B cell (primary cell): ENCODE measurements around the gene IZUMO1. TPM values are rescaled to one million over a fixed set of nuclear protein-coding genes. Genes with fewer than 3 reads are reported as not detected.
"Not testable (repeated sequence)": the region's sequence is repeated elsewhere in the genome, so short reads cannot be mapped to it uniquely, and the experiment has no call there.

Source experiments
- ATAC-seq: fragments of 200-7000 bp; cut with Tn5 transposase; one replicate; pipeline ENCODE4 v1.10.0; 2021; ENCODE audit warnings: low read depth, mild to moderate bottlenecking, moderate number of reproducible peaks, moderate library complexity
- CTCF ChIA-PET: fragments of 350-600 bp; sonication (Branson Sonifier 250); formaldehyde crosslinking; loops from one replicate; lab custom pipeline; 2021; ENCODE audit warnings: antibody characterized with exemption, inconsistent platforms; lab: Charles Lee
- POLR2A ChIA-PET: fragments of 350-600 bp; sonication (Branson Sonifier 250); formaldehyde crosslinking; loops from one replicate; lab custom pipeline; 2021; ENCODE audit warnings: antibody characterized with exemption; lab: Charles Lee
- DNase-seq: peaks from one replicate; pipeline ENCODE4 v3.0.0; 2013
- H2AFZ ChIP-seq: 2 replicates; pipeline ENCODE4 v1.6.1; 2012; ENCODE audit warnings: mild to moderate bottlenecking, low read depth, low read length; ENCODE audit not compliant: insufficient read depth, poor library complexity, severe bottlenecking
- H3K27ac ChIP-seq, 2 donors: 1 replicate in 1 of 2; 2 replicates in 1 of 2; pipeline ENCODE4 v1.5.1; 2012 to 2013; ENCODE audit warnings: low read length in 2 of 2, mild to moderate bottlenecking in 2 of 2, moderate library complexity in 1 of 2
- H3K27me3 ChIP-seq, 4 experiments: fragments of 200-600 bp in 1 of 4; sonication (generic) in 1 of 4; replicated peaks in 1 of 4; 1 replicate in 2 of 4; 2 replicates in 2 of 4; pipeline versions ENCODE4 v1.6.1 to v1.7.0; 2013 to 2016; ENCODE audit warnings: low read length in 3 of 4, mild to moderate bottlenecking in 2 of 4, mixed read lengths in 1 of 4, moderate library complexity in 1 of 4; ENCODE audit not compliant: insufficient read depth in 4 of 4, control insufficient read depth in 3 of 4; ENCODE audit errors: control extremely low read depth in 1 of 4
- H3K36me3 ChIP-seq, 2 experiments: replicated peaks in 1 of 2; 1 replicate in 1 of 2; 2 replicates in 1 of 2; pipeline versions ENCODE4 v1.6.1 to v1.7.1; 2013; ENCODE audit warnings: low read length in 1 of 2; ENCODE audit not compliant: insufficient read depth in 2 of 2, control insufficient read depth in 1 of 2; ENCODE audit errors: control extremely low read depth in 1 of 2, extremely low read depth in 1 of 2
- H3K4me1 ChIP-seq, 2 donors: fragments of 200-600 bp in 1 of 2; sonication (generic) in 1 of 2; 1 replicate in 1 of 2; 2 replicates in 1 of 2; pipeline versions ENCODE4 v1.5.1 to v1.6.1; 2013 to 2017; ENCODE audit warnings: low read length in 2 of 2; ENCODE audit not compliant: control insufficient read depth in 2 of 2, insufficient read depth in 2 of 2
- H3K4me2 ChIP-seq: replicated peaks from 2 replicates; pipeline ENCODE3; 2012; ENCODE audit warnings: mild to moderate bottlenecking, low read depth, low read length; ENCODE audit not compliant: poor library complexity, severe bottlenecking
- H3K4me3 ChIP-seq, 5 experiments: fragments of 200-600 bp in 1 of 5; sonication (generic) in 1 of 5; 1 replicate in 3 of 5; 2 replicates in 2 of 5; pipeline versions ENCODE4 v1.5.1 to v1.7.0; 2011 to 2016; ENCODE audit warnings: low read length in 4 of 5, mild to moderate bottlenecking in 4 of 5, low read depth in 2 of 5, control low read depth in 1 of 5, moderate library complexity in 1 of 5; ENCODE audit not compliant: insufficient read depth in 1 of 5; ENCODE audit errors: control extremely low read depth in 1 of 5, extremely low read depth in 1 of 5
- H3K79me2 ChIP-seq: fragments of 200-600 bp; sonication (generic); one replicate; pipeline ENCODE4 v1.6.0; 2016; ENCODE audit warnings: low read length; ENCODE audit not compliant: control insufficient read depth, insufficient read depth
- H3K9ac ChIP-seq: fragments of 200-600 bp; sonication (generic); 2 replicates; pipeline ENCODE4 v1.6.1; 2017; ENCODE audit warnings: mild to moderate bottlenecking, low read length, moderate library complexity
- H3K9me3 ChIP-seq, 3 donors: one replicate each; pipeline versions ENCODE4 v1.6.1 to v1.7.1; 2013; ENCODE audit warnings: low read length in 2 of 3; ENCODE audit not compliant: control insufficient read depth in 2 of 3, insufficient read depth in 1 of 3; ENCODE audit errors: control extremely low read depth in 1 of 3
- H4K20me1 ChIP-seq: 2 replicates; pipeline ENCODE4 v1.6.0; 2012; ENCODE audit warnings: mild to moderate bottlenecking, low read length; ENCODE audit not compliant: insufficient read depth, control insufficient read depth, poor library complexity, severe bottlenecking
- H3K27ac Mint-ChIP-seq: one replicate; pipeline ENCODE4 v1.8.0; 2021; ENCODE audit warnings: mixed read lengths
- H3K27me3 Mint-ChIP-seq: one replicate; pipeline ENCODE4 v1.8.0; 2021; ENCODE audit warnings: mixed read lengths
- H3K4me1 Mint-ChIP-seq: one replicate; pipeline ENCODE4 v1.8.0; 2021; ENCODE audit warnings: mixed read lengths
- H3K4me3 Mint-ChIP-seq: one replicate; pipeline ENCODE4 v1.8.0; 2021; ENCODE audit warnings: mixed read lengths
- H3K9me3 Mint-ChIP-seq: one replicate; pipeline ENCODE4 v1.8.0; 2022; ENCODE audit warnings: mixed read lengths; ENCODE audit not compliant: insufficient read depth
- EZH2 ChIP-seq: IDR thresholded peaks from 2 replicates; pipeline ENCODE4 v1.6.1; 2012; ENCODE audit warnings: borderline replicate concordance, low read depth, mild to moderate bottlenecking, moderate library complexity, low read length; ENCODE audit not compliant: insufficient read depth, poor library complexity, severe bottlenecking
- WGBS: methylation state at CpG from one replicate; pipeline ENCODE4 v1.1.5; 2013; ENCODE audit warnings: missing lambda C conversion rate; ENCODE audit not compliant: insufficient coverage; 5-methylcytosine and 5-hydroxymethylcytosine counted together
- intact Hi-C: fragments of 100-400 bp; cut with micrococcal nuclease; formaldehyde crosslinking; loops from one replicate; pipeline ENCODE4 v1.10.0; 2022
- polyA plus RNA-seq: library from polyadenylated mRNA; depleted of rRNA; stranded (reverse); fragments of >200 nt; gene quantifications from 2 replicates; pipeline ENCODE4 v1.2.3, GENCODE V29; 2012
- total RNA-seq, 2 donors: library from RNA; stranded (reverse); fragments of 120-200 nt in 1 of 2; gene quantifications; 1 replicate in 1 of 2; 2 replicates in 1 of 2; pipeline versions ENCODE4 v1.2.3 to v1.2.4, GENCODE V29; 2013 to 2022
- TF ChIP-seq, protein P1 (sequence below): fragments of 200-600 bp; IDR thresholded peaks from one replicate; pipeline ENCODE4 v1.8.0; 2022; ENCODE audit warnings: antibody characterized with exemption, mild to moderate bottlenecking

Gene IZUMO1
- total and polyA plus RNA-seq, 2 donors (not counting 1 experiment from before 2014, with no cell fraction given), result not detected

DNA sequence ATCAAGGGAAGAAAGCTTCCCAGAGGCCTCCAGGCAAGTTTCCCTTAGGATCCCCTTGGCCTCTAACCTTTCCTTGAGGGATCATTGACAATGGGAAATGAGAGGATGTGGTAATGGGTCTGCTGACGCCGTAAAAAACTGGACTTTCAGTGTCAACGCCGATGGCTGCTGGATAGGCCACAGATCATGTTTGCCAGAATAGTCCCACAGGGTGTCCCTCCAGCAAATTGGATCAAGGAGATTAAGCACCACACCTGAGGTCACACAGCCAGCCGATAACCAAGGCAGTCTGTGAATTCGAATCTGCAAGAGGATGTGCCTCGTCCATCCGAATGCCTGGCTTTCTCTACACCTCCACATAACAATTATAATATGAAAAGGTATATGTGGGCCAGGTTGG lies 46.6 kb upstream of the IZUMO1 start:
- no peaks in the 10 kb centered on the region for H3K27me3 ChIP-seq
- Mint-ChIP-seq H3K9me3 (no peaks in the 10 kb centered on the region), H3K4me1 (peaks cover 11% of the 10 kb centered on the region), H3K4me3 (no peak overlapping the region), H3K27ac (no peak overlapping the region), H3K27me3 (no peaks in the 10 kb centered on the region)
- no peak overlapping the region for H2AFZ ChIP-seq
- WGBS, result 77% methylated on average over 4 of the region's 8 CpGs
- no peak overlapping the region for H3K9ac ChIP-seq
- intact Hi-C loops, result no loop called here
- ChIA-PET POLR2A (no interaction called here), CTCF (interaction anchor here (1.0 to 17.5 kb wide), 4 partner anchors 17 to 200 kb away, joined by 3 to 553 read pairs (median 78); partner anchors contain the start of genes BCAT2, GYS1, HSD17B14 and RUVBL2)
- H3K4me2 ChIP-seq, result no peak overlapping the region
- H3K4me1 ChIP-seq, result peaks cover 3 to 10% of the 10 kb centered on the region in 2 donors
- TF ChIP-seq, protein P1, sequence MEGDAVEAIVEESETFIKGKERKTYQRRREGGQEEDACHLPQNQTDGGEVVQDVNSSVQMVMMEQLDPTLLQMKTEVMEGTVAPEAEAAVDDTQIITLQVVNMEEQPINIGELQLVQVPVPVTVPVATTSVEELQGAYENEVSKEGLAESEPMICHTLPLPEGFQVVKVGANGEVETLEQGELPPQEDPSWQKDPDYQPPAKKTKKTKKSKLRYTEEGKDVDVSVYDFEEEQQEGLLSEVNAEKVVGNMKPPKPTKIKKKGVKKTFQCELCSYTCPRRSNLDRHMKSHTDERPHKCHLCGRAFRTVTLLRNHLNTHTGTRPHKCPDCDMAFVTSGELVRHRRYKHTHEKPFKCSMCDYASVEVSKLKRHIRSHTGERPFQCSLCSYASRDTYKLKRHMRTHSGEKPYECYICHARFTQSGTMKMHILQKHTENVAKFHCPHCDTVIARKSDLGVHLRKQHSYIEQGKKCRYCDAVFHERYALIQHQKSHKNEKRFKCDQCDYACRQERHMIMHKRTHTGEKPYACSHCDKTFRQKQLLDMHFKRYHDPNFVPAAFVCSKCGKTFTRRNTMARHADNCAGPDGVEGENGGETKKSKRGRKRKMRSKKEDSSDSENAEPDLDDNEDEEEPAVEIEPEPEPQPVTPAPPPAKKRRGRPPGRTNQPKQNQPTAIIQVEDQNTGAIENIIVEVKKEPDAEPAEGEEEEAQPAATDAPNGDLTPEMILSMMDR, result no peak
- no peak for TF ChIP-seq EZH2
- H3K9me3 ChIP-seq, result no peaks in the 10 kb centered on the region
- no peaks in the 10 kb centered on the region for H3K36me3 ChIP-seq
- no peaks in the 10 kb centered on the region for H3K79me2 ChIP-seq
- DNase-seq (no peak), ATAC-seq (no peak)
- no peak overlapping the region for H3K4me3 ChIP-seq
- no peak overlapping the region for H3K27ac ChIP-seq
- H4K20me1 ChIP-seq, result no peaks in the 10 kb centered on the region

DNA sequence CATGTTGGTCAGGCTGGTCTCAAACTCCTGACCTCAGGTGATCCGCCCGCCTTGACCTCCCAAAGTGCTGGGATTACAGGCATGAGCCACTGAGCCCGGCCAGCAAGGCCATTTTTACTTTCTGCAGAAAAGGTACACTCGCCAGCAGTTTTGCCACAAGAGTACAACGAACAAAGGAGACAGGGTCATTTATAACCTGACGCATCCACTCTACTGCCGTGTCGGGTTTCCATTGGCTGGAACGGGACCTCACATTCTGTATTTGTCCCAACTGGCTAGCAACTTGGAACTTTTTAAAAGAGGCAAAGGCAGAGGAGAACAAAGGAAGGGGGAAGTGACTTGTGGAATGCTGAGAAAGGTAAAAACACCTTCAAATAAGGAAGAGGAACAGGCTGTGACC lies 40.6 kb upstream of the IZUMO1 start:
- H2AFZ ChIP-seq, result not testable (repeated sequence)

DNA sequence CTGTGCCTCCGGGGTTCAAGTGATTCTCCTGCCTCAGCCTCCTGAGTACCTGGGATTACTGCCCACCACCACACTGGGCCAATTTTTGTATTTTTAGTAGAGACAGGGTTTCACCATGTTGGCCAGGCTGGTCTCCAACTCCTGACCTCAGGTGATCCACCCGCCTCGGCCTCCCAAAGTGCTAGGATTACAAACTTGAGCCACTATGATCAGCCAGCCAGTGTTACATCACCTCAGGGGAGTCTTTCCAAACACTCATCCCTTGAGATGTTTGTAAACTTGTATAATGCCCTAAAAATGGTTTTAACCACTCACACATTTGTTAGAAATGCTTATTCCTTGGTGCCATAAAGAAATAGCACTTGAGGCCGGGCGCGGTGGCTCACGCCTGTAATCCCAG lies 39.7 kb upstream of the IZUMO1 start:
- H3K9ac ChIP-seq, H3K79me2 ChIP-seq, H3K36me3 ChIP-seq, H3K27ac ChIP-seq, H3K4me1 ChIP-seq, H3K4me2 ChIP-seq, H3K4me3 ChIP-seq, H3K27ac Mint-ChIP-seq, H3K27me3 Mint-ChIP-seq, DNase-seq, ATAC-seq, H3K9me3 ChIP-seq, H4K20me1 ChIP-seq, H3K4me1 Mint-ChIP-seq, POLR2A ChIA-PET, H3K4me3 Mint-ChIP-seq, H2AFZ ChIP-seq, H3K27me3 ChIP-seq, H3K9me3 Mint-ChIP-seq: not testable (repeated sequence)
- 98% methylated on average over 7 of the region's 7 CpGs for WGBS
- intact Hi-C loops, result loop anchor here (10.0 kb wide), 1 partner anchor 298 kb away; the partner anchor contains the start of gene SNRNP70
- CTCF ChIA-PET, result interaction anchor here (0.8 to 17.5 kb wide), 5 partner anchors 22 to 184 kb away, joined by 3 to 553 read pairs (median 9); partner anchors contain the start of genes CA11 and HSD17B14

More for the DNA sequence above, 40.6 kb upstream of the IZUMO1 start:
- H3K4me3 Mint-ChIP-seq, ATAC-seq, H3K36me3 ChIP-seq, H3K4me1 Mint-ChIP-seq, H3K4me1 ChIP-seq, H3K79me2 ChIP-seq, H3K27me3 Mint-ChIP-seq, H3K4me3 ChIP-seq, H3K9ac ChIP-seq, H3K27ac Mint-ChIP-seq, H3K4me2 ChIP-seq, H4K20me1 ChIP-seq, H3K27ac ChIP-seq, H3K9me3 ChIP-seq, H3K27me3 ChIP-seq, H3K9me3 Mint-ChIP-seq, POLR2A ChIA-PET, DNase-seq: not testable (repeated sequence)
- intact Hi-C loops, result loop anchor here (10.0 kb wide), 1 partner anchor 297 kb away; the partner anchor contains the start of gene SNRNP70
- CTCF ChIA-PET, result interaction anchor here (0.7 to 17.5 kb wide), 37 partner anchors 7 to 438 kb away, joined by 3 to 553 read pairs (median 5); partner anchors contain the start of genes CA11, FUT2, GYS1 and HSD17B14
- WGBS, result 93% methylated on average over 8 of the region's 9 CpGs
